ENCODE results near the gene RIPK4.

The RIPK4 gene

GRCh38 chr21:41754479-41754891, 12.4 kb downstream of the RIPK4 start:
- no peak overlapping the region for H3K27ac ChIP-seq
- in situ Hi-C loops (cut with HindIII; ENCODE audit: low pct_ligation_motif_present, low sequenced_read_pairs): no loop called here
- no peak for DNase-seq
- H3K36me3 ChIP-seq (replicated peaks): no peaks in the 10 kb centered on the region
- peak; percentile 9 for TF ChIP-seq CTCF (IDR thresholded peaks at IDR 0.05; ENCODE audit: low read depth, low read length, missing control alignments)
- H3K4me3 ChIP-seq (ENCODE audit: low read depth, low read length): no peak overlapping the region
- no peaks in the 10 kb centered on the region for H3K27me3 ChIP-seq (replicated peaks)

GRCh38 chr21:41753006-41753898, 13.6 kb downstream of the RIPK4 start:
- no peaks in the 10 kb centered on the region for H3K27me3 ChIP-seq (replicated peaks)
- TF ChIP-seq CTCF (IDR thresholded peaks at IDR 0.05; ENCODE audit: low read depth, low read length, missing control alignments): no peak
- H3K27ac ChIP-seq: no peak overlapping the region
- H3K4me3 ChIP-seq (ENCODE audit: low read depth, low read length): no peak overlapping the region
- no peaks in the 10 kb centered on the region for H3K36me3 ChIP-seq (replicated peaks)
- no peak for DNase-seq
- in situ Hi-C loops (cut with HindIII; ENCODE audit: low pct_ligation_motif_present, low sequenced_read_pairs): no loop called here

- no peaks in the 10 kb centered on the region for H3K36me3 ChIP-seq (replicated peaks)
These were observed 14.6 kb downstream of the RIPK4 start for GRCh38 chr21:41752231-41752681.

GRCh38 chr21:41751611-41752011, 15.2 kb downstream of the RIPK4 start:
- H3K36me3 ChIP-seq (replicated peaks): no peaks in the 10 kb centered on the region
- in situ Hi-C loops (cut with HindIII; ENCODE audit: low pct_ligation_motif_present, low sequenced_read_pairs): no loop called here
- no peak overlapping the region for H3K27ac ChIP-seq
- no peak overlapping the region for H3K4me3 ChIP-seq (ENCODE audit: low read depth, low read length)
- no peak for TF ChIP-seq CTCF (IDR thresholded peaks at IDR 0.05; ENCODE audit: low read depth, low read length, missing control alignments)
- H3K27me3 ChIP-seq (replicated peaks): no peaks in the 10 kb centered on the region
- DNase-seq: no peak

More at GRCh38 chr21:41752231-41752681, 14.6 kb downstream of the RIPK4 start:
- TF ChIP-seq CTCF (IDR thresholded peaks at IDR 0.05; ENCODE audit: low read depth, low read length, missing control alignments): no peak
- Histone ChIP-seq H3K27ac (no peak overlapping the region), H3K4me3 (ENCODE audit: low read depth, low read length) (no peak overlapping the region), H3K27me3 (replicated peaks) (no peaks in the 10 kb centered on the region)
- DNase-seq: no peak
- in situ Hi-C loops (cut with HindIII; ENCODE audit: low pct_ligation_motif_present, low sequenced_read_pairs): no loop called here

GRCh38 chr21:41750532-41751151, 16.2 kb downstream of the RIPK4 start:
- H3K27me3 ChIP-seq (replicated peaks): no peaks in the 10 kb centered on the region
- in situ Hi-C loops (cut with HindIII; ENCODE audit: low pct_ligation_motif_present, low sequenced_read_pairs): no loop called here
- TF ChIP-seq CTCF (IDR thresholded peaks at IDR 0.05; ENCODE audit: low read depth, low read length, missing control alignments): no peak
- DNase-seq: no peak
- no peak overlapping the region for H3K27ac ChIP-seq
- H3K4me3 ChIP-seq (ENCODE audit: low read depth, low read length): no peak overlapping the region
- H3K36me3 ChIP-seq (replicated peaks): no peaks in the 10 kb centered on the region

Data from brain microvascular endothelial cell (primary cell).